ENCODE data around the gene NFXL1.

NFXL1 gene

GRCh38 chr4:47882228-47882627, 32.2 kb downstream of the NFXL1 start:
- no peak for DNase-seq

- DNase-seq, result no peak
Observed at GRCh38 chr4:47879458-47879857, 34.9 kb downstream of the NFXL1 start.

GRCh38 chr4:47876784-47877546, 37.4 kb downstream of the NFXL1 start:
- DNase-seq, result no peak

- no peak for DNase-seq
Observed at GRCh38 chr4:47876310-47876709, 38.1 kb downstream of the NFXL1 start.

GRCh38 chr4:47873877-47874541, 40.4 kb downstream of the NFXL1 start:
- no peak for DNase-seq

GRCh38 chr4:47863486-47863885, 50.9 kb downstream of the NFXL1 start:
- DNase-seq, result no peak

GRCh38 chr4:47862297-47862696, 52.1 kb downstream of the NFXL1 start:
- no peak for DNase-seq

- no peak for DNase-seq
Observed at GRCh38 chr4:47860305-47860704, 54.1 kb downstream of the NFXL1 start.

- DNase-seq, result no peak
Observed at GRCh38 chr4:47858006-47858405, 56.4 kb downstream of the NFXL1 start.

- DNase-seq, result no peak
Observed at GRCh38 chr4:47856713-47857112, 57.7 kb downstream of the NFXL1 start.

- DNase-seq, result no peak
Observed at GRCh38 chr4:47855350-47855749, 59.0 kb downstream of the NFXL1 start.

GRCh38 chr4:47852136-47852535, 62.2 kb downstream of the NFXL1 start:
- DNase-seq, result no peak

GRCh38 chr4:47849466-47849865, 64.9 kb downstream of the NFXL1 start:
- no peak for DNase-seq

- no peak for DNase-seq
Observed at GRCh38 chr4:47848041-47848440, 66.3 kb downstream of the NFXL1 start.

- DNase-seq, result no peak
Observed at GRCh38 chr4:47842985-47843384, 71.4 kb downstream of the NFXL1 start.

- no peak for DNase-seq
Observed at GRCh38 chr4:47840291-47840690, 74.1 kb downstream of the NFXL1 start.

- no peak for DNase-seq
Observed at GRCh38 chr4:47839259-47839658, 75.1 kb downstream of the NFXL1 start.

- DNase-seq, result no peak
Observed at GRCh38 chr4:47838445-47838844, 75.9 kb downstream of the NFXL1 start.

GRCh38 chr4:47837908-47838294, 76.5 kb downstream of the NFXL1 start, which contains the start of gene CORIN:
Gene CORIN (minus strand): TSS chr4:47838067. CDS start chr4:47837949, 118 bp downstream.
- DNase-seq, result no peak

- DNase-seq, result peak; percentile 90
Observed at GRCh38 chr4:47837094-47837907, 77.1 kb downstream of the NFXL1 start.

- DNase-seq, result peak; percentile 95
Observed at GRCh38 chr4:47836641-47837093, 77.7 kb downstream of the NFXL1 start.

- DNase-seq, result no peak
Observed at GRCh38 chr4:47835494-47835893, 78.9 kb downstream of the NFXL1 start.

- DNase-seq, result no peak
Observed at GRCh38 chr4:47831026-47831679, 83.2 kb downstream of the NFXL1 start.

All from islet precursor cell (in vitro differentiated cells).